Measurements from ENCODE around the gene SLC37A2. TPM values are rescaled to one million over a fixed set of nuclear protein-coding genes. Genes with fewer than 3 reads are reported as not detected.
A peak's percentile ranks its signal among the peaks of the same experiment; 100 is the strongest.

Gene SLC37A2
- total and polyA plus RNA-seq, 7 donors: 1.2 to 14.1 (median 5.8) TPM

- H3K27me3 ChIP-seq: no peaks in the 10 kb centered on the region
- intact Hi-C loops (cut with DNase I): no loop called here
Measured at GRCh38 chr11:125075242-125075625, 12.1 kb downstream of the SLC37A2 start.

GRCh38 chr11:125075900-125076317, 12.8 kb downstream of the SLC37A2 start:
- TF ChIP-seq CTCF (IDR thresholded peaks at IDR 0.05): no peak
- TF ChIP-seq EP300 (IDR thresholded peaks at IDR 0.05): no peak
- no peak for TF ChIP-seq POLR2A (IDR thresholded peaks at IDR 0.05)
- TF ChIP-seq POLR2AphosphoS5 (IDR thresholded peaks at IDR 0.05): no peak
- intact Hi-C loops (cut with DNase I): no loop called here
- no peak overlapping the region for H3K27ac ChIP-seq
- 82 to 87% methylated on average over 11 of the region's 11 CpGs for WGBS, 2 donors
- H3K4me3 ChIP-seq: no peak overlapping the region
- H3K27me3 ChIP-seq: peaks cover 0 to 7% (median 0%) of the 10 kb centered on the region in 3 donors
- H3K36me3 ChIP-seq: no peaks in the 10 kb centered on the region
- peak; percentile 61 for DNase-seq
- no peaks in the 10 kb centered on the region for H3K9me3 ChIP-seq
- H3K4me1 ChIP-seq: no peaks in the 10 kb centered on the region

More at GRCh38 chr11:125075242-125075625, 12.1 kb downstream of the SLC37A2 start:
- DNase-seq: no peak
- Histone ChIP-seq H3K36me3 (no peaks in the 10 kb centered on the region), H3K9me3 (no peaks in the 10 kb centered on the region), H3K4me3 (no peak overlapping the region), H3K4me1 (no peaks in the 10 kb centered on the region), H3K27ac (no peak overlapping the region)
- 72 to 86% methylated on average over 7 of the region's 7 CpGs for WGBS, 2 donors
- TF ChIP-seq CTCF (IDR thresholded peaks at IDR 0.05) (no peak), POLR2AphosphoS5 (IDR thresholded peaks at IDR 0.05) (no peak), EP300 (IDR thresholded peaks at IDR 0.05) (no peak), POLR2A (IDR thresholded peaks at IDR 0.05) (no peak)

GRCh38 chr11:125076378-125076945, 13.4 kb downstream of the SLC37A2 start:
- 79 to 87% methylated on average over 14 of the region's 14 CpGs for WGBS, 2 donors
- Histone ChIP-seq H3K4me3 (no peak overlapping the region), H3K27ac (no peak overlapping the region), H3K27me3 (peaks cover 0 to 10% (median 0%) of the 10 kb centered on the region in 3 donors), H3K4me1 (no peaks in the 10 kb centered on the region), H3K9me3 (no peaks in the 10 kb centered on the region), H3K36me3 (no peaks in the 10 kb centered on the region)
- DNase-seq: no peak
- TF ChIP-seq POLR2AphosphoS5 (IDR thresholded peaks at IDR 0.05) (no peak), POLR2A (IDR thresholded peaks at IDR 0.05) (no peak), CTCF (IDR thresholded peaks at IDR 0.05) (no peak), EP300 (IDR thresholded peaks at IDR 0.05) (no peak)
- intact Hi-C loops (cut with DNase I): no loop called here

- intact Hi-C loops (cut with DNase I): no loop called here
- DNase-seq: no peak
- 89 to 96% methylated on average over 11 of the region's 11 CpGs for WGBS, 2 donors
- Histone ChIP-seq H3K4me3 (no peak overlapping the region), H3K27ac (no peak overlapping the region), H3K9me3 (no peaks in the 10 kb centered on the region), H3K27me3 (peaks cover 0 to 24% (median 0%) of the 10 kb centered on the region in 3 donors), H3K4me1 (no peaks in the 10 kb centered on the region), H3K36me3 (no peaks in the 10 kb centered on the region)
- TF ChIP-seq POLR2AphosphoS5 (IDR thresholded peaks at IDR 0.05): no peak
- TF ChIP-seq EP300 (IDR thresholded peaks at IDR 0.05): no peak
- TF ChIP-seq POLR2A (IDR thresholded peaks at IDR 0.05): no peak
- no peak for TF ChIP-seq CTCF (IDR thresholded peaks at IDR 0.05)
Measured at GRCh38 chr11:125078016-125078415, 14.9 kb downstream of the SLC37A2 start.
